Ecto neural progenitor cell (in vitro differentiated cells): ENCODE measurements around the gene ARFGEF2.
A peak's percentile ranks its signal among the peaks of the same experiment; 100 is the strongest.
"Not testable (repeated sequence)": the region's sequence is repeated elsewhere in the genome, so short reads cannot be mapped to it uniquely, and the experiment has no call there.

Experiments
- DNase-seq: peaks from one replicate; pipeline ENCODE4 v3.0.0-alpha.2; 2018; ENCODE audit warnings: low spot score

The ARFGEF2 gene

GRCh38 chr20:48921168-48921882, at the start of gene ARFGEF2:
Gene ARFGEF2 (plus strand): TSS chr20:48921711. CDS start chr20:48921890, 179 bp downstream.
- peak; percentile 95 for DNase-seq

- no peak for DNase-seq
Observed at GRCh38 chr20:48875233-48875913, 46.1 kb upstream of the ARFGEF2 start.

GRCh38 chr20:48875914-48876240, 45.6 kb upstream of the ARFGEF2 start:
- no peak for DNase-seq

GRCh38 chr20:48877304-48877703, 44.2 kb upstream of the ARFGEF2 start:
- DNase-seq: no peak

- DNase-seq: no peak
Observed at GRCh38 chr20:48878534-48879248, 42.8 kb upstream of the ARFGEF2 start.

GRCh38 chr20:48879612-48880245, 41.8 kb upstream of the ARFGEF2 start:
- no peak for DNase-seq

- DNase-seq: no peak
Observed at GRCh38 chr20:48880331-48880730, 41.2 kb upstream of the ARFGEF2 start.

GRCh38 chr20:48880981-48881657, 40.4 kb upstream of the ARFGEF2 start:
- no peak for DNase-seq

- DNase-seq: no peak
Observed at GRCh38 chr20:48885237-48885636, 36.3 kb upstream of the ARFGEF2 start.

GRCh38 chr20:48886194-48886593, 35.3 kb upstream of the ARFGEF2 start:
- no peak for DNase-seq

GRCh38 chr20:48886811-48887210, 34.7 kb upstream of the ARFGEF2 start:
- DNase-seq: no peak

- DNase-seq: not testable (repeated sequence)
Observed at GRCh38 chr20:48888517-48888916, 33.0 kb upstream of the ARFGEF2 start.

GRCh38 chr20:48889140-48889790, 32.2 kb upstream of the ARFGEF2 start:
- no peak for DNase-seq

- no peak for DNase-seq
Observed at GRCh38 chr20:48891235-48892048, 30.1 kb upstream of the ARFGEF2 start.

- DNase-seq: no peak
Observed at GRCh38 chr20:48892049-48892470, 29.5 kb upstream of the ARFGEF2 start.

GRCh38 chr20:48892891-48893290, 28.6 kb upstream of the ARFGEF2 start:
- DNase-seq: no peak

- DNase-seq: no peak
Observed at GRCh38 chr20:48893374-48893773, 28.1 kb upstream of the ARFGEF2 start.

GRCh38 chr20:48897305-48898010, 24.1 kb upstream of the ARFGEF2 start:
- DNase-seq: no peak

- DNase-seq: no peak
Observed at GRCh38 chr20:48898210-48898609, 23.3 kb upstream of the ARFGEF2 start.
